ENCODE data around the gene DMXL1. TPM values are rescaled to one million over a fixed set of nuclear protein-coding genes. Genes with fewer than 3 reads are reported as not detected.

Gene DMXL1
- total and polyA plus RNA-seq, 2 experiments from 2014 or later = 28.4 to 41.7 TPM

GRCh38 chr5:119136666-119137318 is 65.9 kb downstream of the DMXL1 start:
- Histone ChIP-seq H3K36me3 (ENCODE audit: insufficient read depth) (peaks cover 58% of the 10 kb centered on the region), H3K4me1 (ENCODE audit: insufficient read depth) (no peaks in the 10 kb centered on the region), H3K27ac (ENCODE audit: low read depth) (no peak overlapping the region), H3K4me3 (no peak overlapping the region), H3K4me2 (no peak overlapping the region), H3K79me2 (replicated peaks; ENCODE audit: insufficient read depth) (no peaks in the 10 kb centered on the region), H4K20me1 (replicated peaks; ENCODE audit: insufficient read depth) (no peaks in the 10 kb centered on the region; the same call in 1 of the 2 replicates), H3F3A (replicated peaks; ENCODE audit: low read depth) (no peaks in the 10 kb centered on the region), H3K9me2 (ENCODE audit: insufficient read depth) (peaks cover 9% of the 10 kb centered on the region), H2AFZ (no peak overlapping the region), H3K27me3 (ENCODE audit: insufficient read depth) (no peaks in the 10 kb centered on the region)
- Mint-ChIP-seq H3K27me3 (ENCODE audit: insufficient read depth, low read depth, poor library complexity) (peaks cover 9% of the 10 kb centered on the region), H3K4me3 (no peak overlapping the region), H3K36me3 (ENCODE audit: low read depth) (peaks cover 98% of the 10 kb centered on the region), H3K9me3 (peaks cover 67% of the 10 kb centered on the region), H3K4me1 (no peaks in the 10 kb centered on the region), H3K27ac (no peak overlapping the region)
- DNase-seq (ENCODE audit: low spot score) (no peak), ATAC-seq (no peak)
- no peak for TF ChIP-seq CTCF (conservative IDR thresholded peaks at IDR 0.05; ENCODE audit: low read depth in 2 of 2)
- TF ChIP-seq EZH2phosphoT487 (IDR thresholded peaks at IDR 0.05; ENCODE audit: unreplicated experiment) = no peak
- no peak for TF ChIP-seq ZNF114 (CRISPR knock-in tag; IDR thresholded peaks at IDR 0.05)
- TF ChIP-seq STAT1 (IDR thresholded peaks at IDR 0.05; ENCODE audit: unreplicated experiment) = no peak
- no peak for TF ChIP-seq EZH2 (IDR thresholded peaks at IDR 0.05; ENCODE audit: low read depth, unreplicated experiment)
- no peak for TF ChIP-seq REST (IDR thresholded peaks at IDR 0.05; ENCODE audit: unreplicated experiment)
- no peak for TF ChIP-seq NANOG (IDR thresholded peaks at IDR 0.05; ENCODE audit: borderline replicate concordance)
- TF ChIP-seq ETS1 (IDR thresholded peaks at IDR 0.05) = no peak
- TF ChIP-seq JUNB (IDR thresholded peaks at IDR 0.05; ENCODE audit: unreplicated experiment) = no peak
- TF ChIP-seq CREB1 (CRISPR knock-in tag; IDR thresholded peaks at IDR 0.05; ENCODE audit: low read depth) = no peak
- no peak for TF ChIP-seq ZNF462 (CRISPR knock-in tag; IDR thresholded peaks at IDR 0.05)
- no peak for TF ChIP-seq POLR2AphosphoS5 (IDR thresholded peaks at IDR 0.05; ENCODE audit: low read depth)
- no peak for TF ChIP-seq ZNF331 (CRISPR knock-in tag; IDR thresholded peaks at IDR 0.05; ENCODE audit: low read depth)
